GM12878 (cell line): ENCODE measurements around the gene CRYAB. TPM values are rescaled to one million over a fixed set of nuclear protein-coding genes. Genes with fewer than 3 reads are reported as not detected.

Experiments used
- ATAC-seq: fragments of 200-7000 bp; cut with Tn5 transposase; 3 replicates; pipeline ENCODE4 v1.9.1; 2020; ENCODE audit warnings: mild to moderate bottlenecking, moderate library complexity
- BruUV-seq: library from RNA; stranded (reverse); fragments of 400-500 nt; replicated peaks from 2 replicates; lab custom pipeline; 2021; lab: Mats Ljungman, UMichigan
- CTCF ChIA-PET: fragments of 300-600 bp; sonication (Branson Sonifier 250); formaldehyde crosslinking; extraction: SDS; loops from one replicate; lab custom pipeline; 2021; ENCODE audit warnings: inconsistent platforms; lab: Yijun Ruan, JAX
- POLR2A ChIA-PET: fragments of 350-600 bp; formaldehyde crosslinking; extraction: SDS; loops from one replicate; lab custom pipeline; 2021; ENCODE audit warnings: inconsistent platforms; lab: Charles Lee
- RAD21 ChIA-PET: fragments of 300-600 bp; sonication (Branson Sonifier 250); formaldehyde crosslinking; loops from one replicate; lab custom pipeline; 2023; ENCODE audit warnings: antibody characterized with exemption; ENCODE audit not compliant: unreplicated experiment; lab: Charles Lee
- SMC1A ChIA-PET: fragments of 300-600 bp; sonication (Branson Sonifier 250); formaldehyde crosslinking; loops from one replicate; lab custom pipeline; 2023; ENCODE audit not compliant: unreplicated experiment, uncharacterized antibody; lab: Charles Lee
- DNase-seq: peaks from one replicate; pipeline ENCODE4 v3.0.0-alpha.2; 2011; ENCODE audit warnings: low read depth, low spot score
- FAIRE-seq: peaks from 3 replicates; lab custom pipeline; 2011; peaks lifted over from hg19 to GRCh38; lab: Jason Lieb, UNC
- H2AFZ ChIP-seq: 2 replicates; pipeline ENCODE4 v1.6.0; 2011; ENCODE audit warnings: low read depth, low read length, control low read depth; ENCODE audit not compliant: control insufficient read depth
- H3K27ac ChIP-seq: 2 replicates; pipeline ENCODE4 v1.5.1; 2011; ENCODE audit warnings: control low read depth; ENCODE audit not compliant: control insufficient read depth, insufficient read depth
- H3K27me3 ChIP-seq, 2 experiments: replicated peaks in 1 of 2; 2 replicates each; pipeline versions ENCODE4 v1.6.0 to v1.6.1; 2011; ENCODE audit warnings: low read length in 1 of 2; ENCODE audit not compliant: control insufficient read depth in 2 of 2, insufficient read depth in 2 of 2
- H3K36me3 ChIP-seq, 2 experiments: 2 replicates each; pipeline ENCODE4 v1.5.1; 2011; ENCODE audit warnings: low read length in 1 of 2; ENCODE audit not compliant: control insufficient read depth in 2 of 2, insufficient read depth in 2 of 2
- H3K4me1 ChIP-seq: 2 replicates; pipeline ENCODE4 v1.6.1; 2011; ENCODE audit warnings: mild to moderate bottlenecking, low read length, moderate library complexity, mixed read lengths; ENCODE audit not compliant: control insufficient read depth, insufficient read depth
- H3K4me2 ChIP-seq: 2 replicates; pipeline ENCODE4 v1.6.0; 2011; ENCODE audit warnings: control low read depth; ENCODE audit not compliant: control insufficient read depth, insufficient read depth
- H3K4me3 ChIP-seq: fragments of 200-600 bp; sonication (generic); 2 replicates; pipeline ENCODE4 v1.5.1; 2016
- H3K79me2 ChIP-seq: 2 replicates; pipeline ENCODE4 v1.6.0; 2011; ENCODE audit warnings: low read length; ENCODE audit not compliant: control insufficient read depth, insufficient read depth
- H3K9ac ChIP-seq: 2 replicates; pipeline ENCODE4 v1.8.0; 2011; ENCODE audit warnings: low read length, control low read depth, mixed read lengths; ENCODE audit not compliant: control insufficient read depth, insufficient read depth
- H3K9me3 ChIP-seq: replicated peaks from 3 replicates; pipeline ENCODE4 v1.5.1; 2011; ENCODE audit warnings: mild to moderate bottlenecking, low read length; ENCODE audit not compliant: control insufficient read depth, insufficient read depth
- H4K20me1 ChIP-seq: 2 replicates; pipeline ENCODE4 v1.6.0; 2011; ENCODE audit not compliant: control insufficient read depth, insufficient read depth
- BCL11A ChIP-seq: IDR thresholded peaks from 2 replicates; pipeline ENCODE4 v1.6.1; 2011; ENCODE audit warnings: low read depth, low read length
- CEBPZ ChIP-seq: fragments of 150-350 bp; IDR thresholded peaks from 2 replicates; pipeline ENCODE4 v1.6.1; 2016; ENCODE audit warnings: low read depth, low read length
- CREB1 ChIP-seq: IDR thresholded peaks from 2 replicates; pipeline ENCODE4 v1.6.1; 2012; ENCODE audit warnings: low read depth, mild to moderate bottlenecking, inconsistent platforms
- E4F1 ChIP-seq: fragments of 450-650 bp; IDR thresholded peaks from 2 replicates; pipeline ENCODE4 v1.6.1; 2018; ENCODE audit warnings: borderline replicate concordance, mild to moderate bottlenecking; ENCODE audit not compliant: partially characterized antibody
- IRF4 ChIP-seq: IDR thresholded peaks from 2 replicates; pipeline ENCODE4 v1.6.1; 2011; ENCODE audit warnings: low read depth, low read length
- KAT2A ChIP-seq: conservative IDR thresholded peaks from 2 replicates; pipeline ENCODE4 v1.6.1; 2011; ENCODE audit warnings: low read depth, low read length; ENCODE audit not compliant: control insufficient read depth
- MEF2A ChIP-seq: IDR thresholded peaks from 2 replicates; pipeline ENCODE4 v1.6.1; 2011; ENCODE audit warnings: low read depth, mild to moderate bottlenecking, low read length, moderate library complexity; ENCODE audit not compliant: insufficient read depth
- MTA3 ChIP-seq: IDR thresholded peaks from 2 replicates; pipeline ENCODE4 v1.6.1; 2012; ENCODE audit warnings: low read length, inconsistent platforms, borderline replicate concordance
- NR2F1 ChIP-seq: fragments of 450-650 bp; conservative IDR thresholded peaks from 2 replicates; pipeline ENCODE4 v1.6.1; 2017; ENCODE audit warnings: mild to moderate bottlenecking
- POU2F2 ChIP-seq: IDR thresholded peaks from 3 replicates; pipeline ENCODE4 v1.6.1; 2011; ENCODE audit warnings: low read depth, mild to moderate bottlenecking, low read length, borderline replicate concordance
- STAT1 ChIP-seq: fragments of 450-650 bp; conservative IDR thresholded peaks from 2 replicates; pipeline ENCODE4 v1.6.1; 2014; ENCODE audit warnings: antibody characterized with exemption, mild to moderate bottlenecking
- STAT3 ChIP-seq: IDR thresholded peaks from 2 replicates; pipeline ENCODE4 v1.6.1; 2011; ENCODE audit warnings: low read depth, low read length, improper control_type of control experiment
- ZBED1 ChIP-seq: IDR thresholded peaks from 2 replicates; pipeline ENCODE4 v1.6.1; 2016; ENCODE audit warnings: borderline replicate concordance
- WGBS: methylation state at CpG from one replicate; pipeline ENCODE4 v1.1.6; 2016; ENCODE audit warnings: low lambda C conversion rate; ENCODE audit not compliant: insufficient replicate concordance, insufficient coverage; ENCODE audit errors: missing lambda C conversion rate; 5-methylcytosine and 5-hydroxymethylcytosine counted together
- in situ Hi-C: fragments of 300-500 bp; cut with MboI; formaldehyde crosslinking; loops from 9 replicates; pipeline ENCODE4 v1.14.3; 2018; ENCODE audit warnings: mixed read lengths
- intact Hi-C: fragments of 100-400 bp; cut with micrococcal nuclease; formaldehyde crosslinking; loops from one replicate; pipeline ENCODE4 v1.14.2; 2022; ENCODE audit not compliant: unreplicated experiment
- polyA plus RNA-seq, 11 experiments: library from polyadenylated mRNA; depleted of rRNA in 4 of 11; unstranded in 6 of 11; stranded (reverse) in 5 of 11; fragments of >200 nt; fragmentation: Nextera tagmentation in 4 of 11; fragmentation: Illumina TruSeq in 1 of 11; extraction: Ambion mirVana in 4 of 11; extraction: Trizol in 1 of 11; gene quantifications; 1 replicate in 1 of 11; 2 replicates in 10 of 11; pipeline versions ENCODE4 v1.2.1 to v1.2.3, GENCODE V29; 2011 to 2016; ENCODE audit warnings: inconsistent platforms in 2 of 11, missing spikeins in 2 of 11, low read depth in 1 of 11
- total RNA-seq, 4 experiments: library from RNA; depleted of rRNA in 3 of 4; stranded (reverse); fragments of >200 nt in 3 of 4; fragmentation: Illumina TruSeq in 1 of 4; extraction: Trizol in 1 of 4; gene quantifications; 2 replicates each; pipeline versions ENCODE4 v1.2.1 to v1.2.3, GENCODE V29; 2013 to 2021

CRYAB gene
- total and polyA plus RNA-seq, 10 of the 15 experiments (the other 5 are each of a cell fraction or from before 2014, with no cell fraction given) = 0.72 to 1.0 TPM; not detected in 8

GRCh38 chr11:111933872-111934271 is 22.3 kb upstream of the CRYAB start:
- intact Hi-C loops = loop anchor here (2.0 to 10.0 kb wide), 3 partner anchors 49 to 347 kb away; partner anchors contain the start of gene BCO2
- Histone ChIP-seq H3K27me3 (0 out of 4 replicates have a peak, but pooled peaks cover 0 to 1% of the 10 kb centered on the region in 2 experiments), H3K79me2 (no peaks in the 10 kb centered on the region), H3K4me1 (peaks cover 18% of the 10 kb centered on the region), H4K20me1 (no peaks in the 10 kb centered on the region), H2AFZ (no peak overlapping the region), H3K27ac (no peak overlapping the region), H3K4me3 (no peak overlapping the region), H3K4me2 (no peak overlapping the region), H3K9ac (no peak overlapping the region), H3K9me3 (no peaks in the 10 kb centered on the region), H3K36me3 (no peaks in the 10 kb centered on the region)
- no peak for FAIRE-seq
- 6% methylated on average over 1 of the region's 1 CpG for WGBS
- POLR2A ChIA-PET = interaction anchor here (0.9 kb wide), 1 partner anchor 48 kb away, joined by 3 read pairs; no protein-coding TSS in a partner anchor
- CTCF ChIA-PET = interaction anchor here (0.8 to 9.2 kb wide), 6 partner anchors 11 to 346 kb away, joined by 3 to 180 read pairs (median 6); partner anchors contain the start of gene BCO2
- no peak for DNase-seq
- no peak for TF ChIP-seq POU2F2
- no peak for TF ChIP-seq NR2F1
- TF ChIP-seq MTA3 = no peak
- TF ChIP-seq KAT2A = no peak
- no peak for TF ChIP-seq STAT3
- no peak for TF ChIP-seq STAT1
- TF ChIP-seq CREB1 = no peak
- TF ChIP-seq BCL11A = no peak
- TF ChIP-seq E4F1 = no peak
- no peak for TF ChIP-seq CEBPZ
- no peak for TF ChIP-seq ZBED1
- no peak for TF ChIP-seq MEF2A
- no peak for TF ChIP-seq IRF4
- in situ Hi-C loops = loop anchor here (10.0 kb wide), 1 partner anchor 341 kb away; no protein-coding TSS in a partner anchor
- RAD21 ChIA-PET = interaction anchor here (1.1 to 10.8 kb wide), 2 partner anchors 46 to 63 kb away, joined by 3 to 109 read pairs; partner anchors contain the start of gene ALG9
- no peak for ATAC-seq
- no TSS peak for BruUV-seq
- SMC1A ChIA-PET = interaction anchor here (0.6 to 4.5 kb wide), 6 partner anchors 25 to 285 kb away, joined by 3 to 30 read pairs (median 3); partner anchors contain the start of gene BCO2
